HG03354 (cell line): ENCODE data around the gene KIF3A.

Experiments
- ATAC-seq: cut with Tn5 transposase; IDR thresholded peaks from one replicate; pipeline ENCODE4 v1.9.1; 2021; ENCODE audit warnings: mild to moderate bottlenecking; ENCODE audit not compliant: unreplicated experiment, poor library complexity, severe bottlenecking

The KIF3A gene

GRCh38 chr5:132667761-132668705, 69.3 kb downstream of the KIF3A start:
- no peak for ATAC-seq

GRCh38 chr5:132667309-132667708, 70.0 kb downstream of the KIF3A start:
- ATAC-seq: no peak

GRCh38 chr5:132666310-132667123, 70.8 kb downstream of the KIF3A start:
- no peak for ATAC-seq

DNA sequence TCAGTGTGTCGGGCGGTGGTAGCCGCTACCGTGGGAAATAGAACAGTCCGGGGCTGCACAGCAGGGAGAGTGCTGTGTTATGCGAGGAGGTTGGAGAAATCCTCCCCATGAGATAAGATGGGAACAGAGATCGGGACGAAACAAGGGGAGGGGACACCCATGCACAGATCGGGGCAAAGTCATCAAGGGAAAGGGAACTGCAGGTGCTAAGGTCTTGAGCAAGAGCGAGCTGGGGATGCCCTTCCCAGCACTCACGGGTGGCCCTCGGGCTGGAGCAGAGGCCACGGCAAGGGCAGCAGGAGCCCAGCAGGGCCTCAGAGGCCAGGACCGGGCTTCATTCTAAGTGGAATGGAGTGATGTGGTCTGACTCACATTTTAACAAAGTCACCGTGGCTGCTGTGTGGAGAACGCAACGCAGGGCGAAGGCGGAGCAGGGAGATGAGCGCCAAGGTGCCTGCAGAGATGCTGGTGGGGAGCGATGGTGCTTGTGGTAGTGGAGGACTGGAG, 71.7 kb downstream of the KIF3A start:
- no peak for ATAC-seq

- no peak for ATAC-seq
These were observed 72.6 kb downstream of the KIF3A start for GRCh38 chr5:132664696-132665209.

DNA sequence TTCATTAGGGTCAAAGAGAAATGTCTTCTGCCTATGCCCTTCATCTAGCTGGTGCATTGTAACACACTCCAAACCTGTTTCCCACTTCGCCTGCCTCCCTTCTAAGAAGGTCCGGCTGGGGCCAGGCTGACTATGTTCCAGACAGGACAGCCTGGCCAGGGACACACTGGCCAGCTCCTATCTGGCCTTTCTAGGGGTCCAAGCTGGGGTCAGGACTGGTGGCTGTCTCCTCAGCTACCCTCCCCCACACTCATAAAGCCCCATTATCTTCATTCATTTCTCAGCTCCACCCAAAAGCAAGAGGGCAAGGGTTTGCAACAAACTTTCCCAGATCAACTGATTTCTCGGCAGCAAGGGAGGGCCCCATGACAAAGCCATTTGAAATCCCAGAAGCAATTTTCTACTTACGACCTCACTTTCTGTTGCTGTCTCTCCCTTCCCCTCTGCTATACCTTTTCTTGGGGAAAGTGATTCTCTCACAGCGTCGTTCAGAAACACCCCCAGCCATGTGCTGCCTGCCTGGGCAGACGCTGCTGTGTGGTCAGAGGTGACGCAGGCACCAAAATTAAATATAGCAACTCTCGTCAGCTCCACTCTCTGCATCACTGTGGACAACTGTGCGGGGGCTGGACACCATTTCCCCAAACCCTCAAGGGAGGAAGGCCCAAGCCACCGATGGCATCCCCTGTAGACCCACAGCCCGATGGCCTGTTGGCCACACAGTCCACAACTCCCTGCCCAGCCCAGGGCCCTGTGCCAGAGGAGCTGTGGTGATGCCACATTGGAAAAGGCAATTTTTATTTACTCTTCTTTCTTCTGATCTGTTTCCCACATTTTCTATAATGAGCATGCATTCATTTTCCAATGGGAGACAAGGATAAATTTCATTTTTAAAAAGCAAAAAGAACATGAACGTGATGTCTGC, 73.3 kb downstream of the KIF3A start:
- ATAC-seq: peak; percentile 51

- peak; percentile 70 for ATAC-seq
These were observed 74.2 kb downstream of the KIF3A start for GRCh38 chr5:132662925-132663770.

- ATAC-seq: no peak
These were observed 75.3 kb downstream of the KIF3A start for GRCh38 chr5:132662004-132662401.

GRCh38 chr5:132661231-132662003, 75.9 kb downstream of the KIF3A start:
- ATAC-seq: no peak

- no peak for ATAC-seq
These were observed 77.5 kb downstream of the KIF3A start for GRCh38 chr5:132659598-132660493.

DNA sequence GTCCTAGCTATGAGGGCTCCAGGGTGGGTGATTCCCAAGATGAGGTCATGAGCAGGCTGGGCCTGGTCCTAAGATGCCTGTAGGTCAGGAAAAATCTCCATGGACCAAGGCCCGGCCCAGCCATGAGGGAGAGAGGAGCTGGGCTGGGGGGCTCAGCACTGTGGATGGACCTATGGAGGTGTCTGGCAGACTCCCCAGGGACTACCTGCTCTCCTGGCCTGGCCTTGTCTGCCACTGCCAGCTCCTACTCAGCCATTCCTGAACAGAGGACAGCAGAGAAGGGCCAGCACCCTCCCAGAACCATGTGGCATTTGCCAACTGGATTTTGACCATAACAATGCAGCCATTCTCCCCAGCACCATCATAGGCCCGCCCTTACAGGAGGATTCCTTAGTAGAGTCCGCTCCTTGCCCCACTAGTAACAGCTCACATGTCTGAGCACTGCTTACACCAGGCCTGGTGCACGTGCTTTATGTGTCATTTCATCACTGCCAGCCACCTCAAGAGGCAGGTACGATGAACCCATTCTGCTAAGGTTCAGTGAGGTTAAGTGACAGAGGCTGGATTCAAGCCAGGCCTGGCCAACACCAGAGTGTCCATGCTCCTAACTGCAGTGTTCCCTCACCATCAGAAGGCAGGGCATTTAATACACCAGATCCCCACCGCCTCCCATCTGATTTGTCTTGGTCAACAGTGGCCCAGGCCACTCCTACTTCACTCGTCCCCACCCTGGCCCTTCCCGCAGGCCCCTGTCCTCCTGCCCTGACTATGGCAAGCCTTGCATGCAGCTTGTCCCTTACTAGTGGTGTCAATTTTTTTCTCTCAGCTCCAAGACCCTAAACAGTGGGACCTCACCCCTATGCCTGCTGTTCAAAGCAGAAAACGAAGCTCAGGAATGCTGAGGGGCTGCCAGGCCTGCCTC, 78.7 kb downstream of the KIF3A start:
- ATAC-seq: no peak

GRCh38 chr5:132657676-132658380, 79.5 kb downstream of the KIF3A start, which contains the start of gene IL13:
IL13 (plus strand) TSS chr5:132658173; CDS start chr5:132658187, 14 bp downstream.
- ATAC-seq: no peak

DNA sequence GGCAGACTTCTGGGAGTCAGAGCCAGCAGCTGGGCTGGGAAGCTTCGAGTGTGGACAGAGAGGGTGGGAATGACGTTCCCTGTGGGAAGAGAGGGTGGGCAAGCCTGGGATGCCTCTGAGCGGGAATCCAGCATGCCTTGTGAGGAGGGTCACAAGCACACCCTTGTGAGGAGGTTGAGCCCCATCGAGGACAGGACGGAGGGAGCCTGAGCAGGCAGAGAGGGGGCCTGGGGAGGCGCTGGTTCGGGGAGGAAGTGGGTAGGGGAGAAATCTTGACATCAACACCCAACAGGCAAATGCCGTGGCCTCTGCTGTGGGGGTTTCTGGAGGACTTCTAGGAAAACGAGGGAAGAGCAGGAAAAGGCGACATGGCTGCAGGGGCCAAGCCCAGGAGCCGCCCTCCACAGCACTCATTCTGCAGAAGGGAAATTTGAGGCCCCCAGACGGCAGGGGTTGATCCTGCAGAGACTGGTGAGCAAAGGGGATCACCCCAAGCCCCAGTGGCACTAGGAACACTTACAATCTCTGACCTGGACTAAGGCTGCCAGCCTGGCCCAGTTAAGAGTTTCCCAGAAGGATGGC, 80.5 kb downstream of the KIF3A start:
- ATAC-seq: peak; percentile 4

GRCh38 chr5:132655821-132656773, 81.2 kb downstream of the KIF3A start:
- ATAC-seq: peak; percentile 37
